ENCODE measurements around the gene OTOP2.

OTOP2 gene, protein sequence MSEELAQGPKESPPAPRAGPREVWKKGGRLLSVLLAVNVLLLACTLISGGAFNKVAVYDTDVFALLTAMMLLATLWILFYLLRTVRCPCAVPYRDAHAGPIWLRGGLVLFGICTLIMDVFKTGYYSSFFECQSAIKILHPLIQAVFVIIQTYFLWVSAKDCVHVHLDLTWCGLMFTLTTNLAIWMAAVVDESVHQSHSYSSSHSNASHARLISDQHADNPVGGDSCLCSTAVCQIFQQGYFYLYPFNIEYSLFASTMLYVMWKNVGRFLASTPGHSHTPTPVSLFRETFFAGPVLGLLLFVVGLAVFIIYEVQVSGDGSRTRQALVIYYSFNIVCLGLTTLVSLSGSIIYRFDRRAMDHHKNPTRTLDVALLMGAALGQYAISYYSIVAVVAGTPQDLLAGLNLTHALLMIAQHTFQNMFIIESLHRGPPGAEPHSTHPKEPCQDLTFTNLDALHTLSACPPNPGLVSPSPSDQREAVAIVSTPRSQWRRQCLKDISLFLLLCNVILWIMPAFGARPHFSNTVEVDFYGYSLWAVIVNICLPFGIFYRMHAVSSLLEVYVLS

GRCh38 chr17:74924250-74924948, at the start of gene OTOP2:
Gene OTOP2, plus strand, starts transcription at chr17:74924273. Its CDS starts 360 bp downstream, at chr17:74924633.
- DNase-seq, result peak; percentile 36

GRCh38 chr17:74874615-74875037, 49.4 kb upstream of the OTOP2 start:
- no peak for DNase-seq

GRCh38 chr17:74875155-74875976, 48.7 kb upstream of the OTOP2 start:
- no peak for DNase-seq

GRCh38 chr17:74875977-74876593, 48.0 kb upstream of the OTOP2 start:
- no peak for DNase-seq

- DNase-seq, result peak; percentile 28
Measured at GRCh38 chr17:74877592-74878548, 46.2 kb upstream of the OTOP2 start.

- no peak for DNase-seq
Measured at GRCh38 chr17:74878658-74879057, 45.4 kb upstream of the OTOP2 start.

- no peak for DNase-seq
Measured at GRCh38 chr17:74879308-74879707, 44.8 kb upstream of the OTOP2 start.

DNA sequence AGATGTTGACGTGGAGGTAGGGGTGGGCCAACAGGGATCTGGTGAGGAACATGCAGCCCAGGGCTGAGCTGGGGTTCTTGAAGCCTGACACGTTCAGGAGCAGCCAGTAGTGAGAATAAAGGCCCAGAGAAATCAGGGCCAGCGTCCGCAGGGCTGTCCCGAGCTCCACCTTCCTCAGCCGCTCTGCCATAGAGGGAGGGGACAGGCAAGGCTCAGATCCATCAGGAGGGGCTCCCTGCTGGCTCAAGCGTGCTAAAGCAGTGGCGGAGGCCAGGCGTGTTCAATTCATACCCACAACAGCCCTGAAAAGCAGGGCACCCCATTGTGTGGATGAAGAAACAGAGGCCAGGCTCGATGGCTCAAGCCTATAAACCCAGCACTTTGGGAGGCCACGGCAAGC, 43.0 kb upstream of the OTOP2 start:
- DNase-seq, result no peak

- no peak for DNase-seq
Measured at GRCh38 chr17:74882517-74883240, 41.4 kb upstream of the OTOP2 start.

GRCh38 chr17:74883241-74883745, 40.8 kb upstream of the OTOP2 start:
- no peak for DNase-seq

GRCh38 chr17:74888469-74888868, 35.6 kb upstream of the OTOP2 start:
- DNase-seq, result peak; percentile 36

DNA sequence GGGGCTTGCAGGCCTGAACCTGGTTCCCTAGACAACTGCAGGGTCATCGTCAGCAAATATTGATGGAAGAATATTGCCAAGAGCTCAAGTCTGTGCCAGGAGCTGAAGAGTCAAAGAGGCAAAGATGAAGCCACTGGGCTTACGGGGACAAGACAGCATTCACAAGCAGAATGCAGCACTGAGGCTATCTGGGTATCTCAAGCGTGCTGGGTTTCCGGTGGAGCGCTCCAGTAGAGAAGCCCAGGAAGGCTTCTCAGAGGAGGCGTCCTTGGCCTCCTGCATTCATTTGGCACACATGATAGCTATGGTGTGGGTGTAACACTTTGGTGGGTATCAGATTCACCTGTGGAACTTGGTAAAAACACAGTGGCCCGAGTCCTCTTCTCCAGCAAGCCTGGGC, 33.5 kb upstream of the OTOP2 start:
- DNase-seq, result no peak

DNA sequence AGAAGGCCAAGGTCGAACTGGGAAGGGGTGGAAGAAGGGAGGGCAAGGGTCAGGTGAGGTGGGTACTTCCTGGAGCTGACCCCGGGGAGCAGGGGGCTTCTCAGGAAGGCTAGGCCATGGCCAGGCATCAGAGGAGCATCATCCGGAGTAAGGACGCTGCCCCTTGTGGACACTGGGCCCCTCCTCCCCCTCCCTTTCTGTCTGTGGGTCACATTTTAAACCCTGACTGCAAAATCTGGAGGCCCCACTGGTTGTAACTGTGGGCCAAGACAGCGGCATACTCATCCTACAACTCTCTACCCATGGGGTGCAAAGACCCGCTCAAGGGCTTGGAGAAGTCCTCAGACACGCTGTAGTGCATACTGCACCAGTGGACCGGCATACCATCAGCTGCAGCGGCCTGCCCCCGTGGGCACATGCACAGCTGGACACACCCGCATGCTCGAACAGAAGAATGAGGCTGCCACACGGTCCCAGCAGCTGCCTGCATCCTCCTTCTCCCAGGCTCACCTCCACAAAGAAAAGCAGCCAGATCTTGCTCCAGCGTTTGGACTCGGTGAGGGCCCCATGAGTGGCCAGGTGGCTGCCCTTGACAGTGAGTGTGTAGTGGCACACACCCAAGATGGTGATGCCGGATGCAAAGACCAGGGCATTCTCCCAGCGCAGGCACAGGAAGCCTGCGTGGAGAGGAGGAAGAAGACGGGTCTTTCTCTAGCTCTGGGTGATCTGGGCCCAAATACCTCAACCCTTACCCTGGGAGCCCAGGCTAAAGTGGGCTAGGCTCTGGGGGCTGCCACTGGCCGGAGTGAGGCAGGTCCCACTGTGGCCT, 31.8 kb upstream of the OTOP2 start:
- no peak for DNase-seq

- no peak for DNase-seq
Measured at GRCh38 chr17:74892974-74893911, 30.8 kb upstream of the OTOP2 start, which contains the start of gene FADS6. Gene FADS6, minus strand, starts transcription at chr17:74893633. Its CDS starts 38 bp downstream, at chr17:74893595.

DNA sequence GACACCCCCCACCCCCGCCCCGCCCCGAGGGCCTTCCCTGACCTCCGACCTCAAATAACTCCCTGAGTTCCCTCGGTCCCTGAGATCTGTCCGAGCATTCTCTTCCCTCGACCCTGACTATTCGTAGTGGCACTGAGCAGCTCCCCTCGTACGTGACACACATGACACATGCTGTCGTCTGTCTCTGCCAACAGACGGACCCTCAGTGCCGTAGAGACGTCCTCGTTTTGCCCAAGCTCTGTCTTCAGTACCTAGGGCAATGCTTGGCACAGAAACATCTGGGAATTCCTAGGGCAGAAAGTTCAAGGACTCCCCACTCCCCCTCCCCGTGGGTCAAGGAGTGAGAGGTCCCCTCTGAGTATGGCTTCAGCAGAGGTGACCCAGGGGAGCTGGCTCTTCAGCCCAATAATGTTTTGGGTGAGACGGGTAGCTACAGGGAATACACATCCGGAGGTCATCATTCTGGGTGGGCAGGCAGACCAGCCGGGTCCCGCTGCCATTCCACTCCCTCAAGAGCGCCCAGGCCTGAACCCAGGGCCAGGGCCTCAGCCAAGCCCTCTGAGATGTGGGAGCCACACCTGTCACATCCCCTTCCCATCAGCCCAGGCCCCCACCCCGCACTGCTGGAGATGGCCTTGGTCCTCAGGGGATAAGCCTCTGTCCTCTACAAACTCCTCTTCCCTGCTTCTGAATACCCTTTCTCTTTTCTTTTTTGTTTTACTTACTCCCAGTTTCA, 30.0 kb upstream of the OTOP2 start:
- DNase-seq, result no peak

GRCh38 chr17:74898376-74898946, 25.6 kb upstream of the OTOP2 start:
- DNase-seq, result no peak

DNA sequence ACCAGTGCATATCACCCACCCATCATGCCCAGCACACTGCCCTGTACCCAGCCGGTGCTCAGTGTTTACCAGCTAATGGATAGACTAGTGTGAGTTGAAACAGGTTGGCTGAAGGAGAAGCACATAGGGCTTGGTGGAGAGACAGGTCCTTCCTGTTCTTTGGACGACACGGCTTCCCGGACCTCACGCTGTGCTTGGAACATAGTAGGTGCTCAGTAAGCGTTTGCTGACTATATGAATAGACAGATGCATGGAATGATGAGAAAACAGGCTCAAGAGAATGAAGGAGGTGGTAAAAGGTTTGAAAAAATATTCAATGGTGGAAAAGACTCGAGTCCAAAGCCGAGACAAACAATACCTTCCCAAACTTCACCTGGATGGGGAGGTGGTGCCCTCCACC, 23.9 kb upstream of the OTOP2 start:
- no peak for DNase-seq
